ENCODE results near the gene RDH8.

RDH8 gene

GRCh38 chr19:10026744-10027143, 13.5 kb downstream of the RDH8 start:
- no peak overlapping the region for H3K4me3 ChIP-seq (ENCODE audit: low read length)
- DNase-seq (ENCODE audit: low read depth, low spot score): no peak

- H3K4me3 ChIP-seq (ENCODE audit: low read length): no peak overlapping the region
- peak; percentile 52 for DNase-seq (ENCODE audit: low read depth, low spot score)
Measured at GRCh38 chr19:10027158-10027997, 14.1 kb downstream of the RDH8 start.

- DNase-seq (ENCODE audit: low read depth, low spot score): no peak
- no peak overlapping the region for H3K4me3 ChIP-seq (ENCODE audit: low read length)
Measured at GRCh38 chr19:10033614-10034013, 20.3 kb downstream of the RDH8 start.

- no peak for DNase-seq (ENCODE audit: low read depth, low spot score)
- no peak overlapping the region for H3K4me3 ChIP-seq (ENCODE audit: low read length)
Measured at GRCh38 chr19:10036601-10037071, 23.4 kb downstream of the RDH8 start.

- no peak for DNase-seq (ENCODE audit: low read depth, low spot score)
- no peak overlapping the region for H3K4me3 ChIP-seq (ENCODE audit: low read length)
Measured at GRCh38 chr19:10037367-10037766, 24.1 kb downstream of the RDH8 start.

GRCh38 chr19:10037809-10038208, 24.5 kb downstream of the RDH8 start:
- no peak overlapping the region for H3K4me3 ChIP-seq (ENCODE audit: low read length)
- DNase-seq (ENCODE audit: low read depth, low spot score): no peak

- no peak overlapping the region for H3K4me3 ChIP-seq (ENCODE audit: low read length)
- DNase-seq (ENCODE audit: low read depth, low spot score): no peak
Measured at GRCh38 chr19:10043286-10043927, 30.1 kb downstream of the RDH8 start.

GRCh38 chr19:10044390-10044789, 31.1 kb downstream of the RDH8 start:
- H3K4me3 ChIP-seq (ENCODE audit: low read length): no peak overlapping the region
- DNase-seq (ENCODE audit: low read depth, low spot score): peak; percentile 31

GRCh38 chr19:10045371-10045770, 32.1 kb downstream of the RDH8 start:
- no peak for DNase-seq (ENCODE audit: low read depth, low spot score)

GRCh38 chr19:10049626-10050025, 36.3 kb downstream of the RDH8 start:
- DNase-seq (ENCODE audit: low read depth, low spot score): no peak
- H3K4me3 ChIP-seq (ENCODE audit: low read length): no peak overlapping the region

More at GRCh38 chr19:10045371-10045770, 32.1 kb downstream of the RDH8 start:
- no peak overlapping the region for H3K4me3 ChIP-seq (ENCODE audit: low read length)

- H3K4me3 ChIP-seq (ENCODE audit: low read length): no peak overlapping the region
Measured at GRCh38 chr19:10052602-10053360, 39.5 kb downstream of the RDH8 start.

GRCh38 chr19:10061717-10062310, 48.5 kb downstream of the RDH8 start:
- no peak for DNase-seq (ENCODE audit: low read depth, low spot score)
- no peak overlapping the region for H3K4me3 ChIP-seq (ENCODE audit: low read length)

More at GRCh38 chr19:10052602-10053360, 39.5 kb downstream of the RDH8 start:
- DNase-seq (ENCODE audit: low read depth, low spot score): no peak

GRCh38 chr19:10068205-10068604, 54.9 kb downstream of the RDH8 start:
- H3K4me3 ChIP-seq (ENCODE audit: low read length): no peak overlapping the region
- DNase-seq (ENCODE audit: low read depth, low spot score): peak; percentile 28

- no peak for DNase-seq (ENCODE audit: low read depth, low spot score)
Measured at GRCh38 chr19:10069046-10069445, 55.8 kb downstream of the RDH8 start.

GRCh38 chr19:10070730-10071446, 57.6 kb downstream of the RDH8 start:
- no peak overlapping the region for H3K4me3 ChIP-seq (ENCODE audit: low read length)
- DNase-seq (ENCODE audit: low read depth, low spot score): no peak

More at GRCh38 chr19:10069046-10069445, 55.8 kb downstream of the RDH8 start:
- no peak overlapping the region for H3K4me3 ChIP-seq (ENCODE audit: low read length)
